ENCODE data around the gene MAP4.
A peak's percentile ranks its signal among the peaks of the same experiment; 100 is the strongest.
"Not testable (repeated sequence)": the region's sequence is repeated elsewhere in the genome, so short reads cannot be mapped to it uniquely, and the experiment has no call there.

The MAP4 gene

GRCh38 chr3:47890828-47891612 is 125.2 kb downstream of the MAP4 start:
- DNase-seq = peak in 1 of 2 experiments; percentile 18

GRCh38 chr3:47890126-47890827 is 125.9 kb downstream of the MAP4 start:
- DNase-seq = peak in 1 of 2 experiments; percentile 11

GRCh38 chr3:47888986-47889757 is 127.0 kb downstream of the MAP4 start:
- no peak for DNase-seq

GRCh38 chr3:47887991-47888390 is 128.2 kb downstream of the MAP4 start:
- not testable (repeated sequence) for DNase-seq

- DNase-seq = no peak
Observed at GRCh38 chr3:47885168-47885567, 131.0 kb downstream of the MAP4 start.

GRCh38 chr3:47884603-47885002 is 131.6 kb downstream of the MAP4 start:
- no peak for DNase-seq

GRCh38 chr3:47882338-47882737 is 133.9 kb downstream of the MAP4 start:
- no peak for DNase-seq

- DNase-seq = no peak
Observed at GRCh38 chr3:47877719-47878118, 138.5 kb downstream of the MAP4 start.

GRCh38 chr3:47877290-47877689 is 138.9 kb downstream of the MAP4 start:
- DNase-seq = no peak

- no peak for DNase-seq
Observed at GRCh38 chr3:47874913-47875312, 141.3 kb downstream of the MAP4 start.

- DNase-seq = no peak
Observed at GRCh38 chr3:47874438-47874837, 141.8 kb downstream of the MAP4 start.

GRCh38 chr3:47872916-47873315 is 143.3 kb downstream of the MAP4 start:
- DNase-seq = no peak

GRCh38 chr3:47871389-47871788 is 144.8 kb downstream of the MAP4 start:
- DNase-seq = no peak

- DNase-seq = no peak
Observed at GRCh38 chr3:47870702-47871260, 145.4 kb downstream of the MAP4 start.

- no peak for DNase-seq
Observed at GRCh38 chr3:47870156-47870555, 146.1 kb downstream of the MAP4 start.

- DNase-seq = no peak
Observed at GRCh38 chr3:47868306-47868705, 147.9 kb downstream of the MAP4 start.

GRCh38 chr3:47867451-47868044 is 148.7 kb downstream of the MAP4 start:
- no peak for DNase-seq

GRCh38 chr3:47865192-47865591 is 151.0 kb downstream of the MAP4 start:
- no peak for DNase-seq

GRCh38 chr3:47863391-47864128 is 152.7 kb downstream of the MAP4 start:
- DNase-seq = no peak

GRCh38 chr3:47859956-47860605 is 156.1 kb downstream of the MAP4 start:
- DNase-seq = no peak

- DNase-seq = no peak
Observed at GRCh38 chr3:47857151-47857550, 159.1 kb downstream of the MAP4 start.

GRCh38 chr3:47856669-47857068 is 159.5 kb downstream of the MAP4 start:
- DNase-seq = no peak

Data from NCI-H524 (cell line).